ENCODE results near the gene CAMTA1.

DNA sequence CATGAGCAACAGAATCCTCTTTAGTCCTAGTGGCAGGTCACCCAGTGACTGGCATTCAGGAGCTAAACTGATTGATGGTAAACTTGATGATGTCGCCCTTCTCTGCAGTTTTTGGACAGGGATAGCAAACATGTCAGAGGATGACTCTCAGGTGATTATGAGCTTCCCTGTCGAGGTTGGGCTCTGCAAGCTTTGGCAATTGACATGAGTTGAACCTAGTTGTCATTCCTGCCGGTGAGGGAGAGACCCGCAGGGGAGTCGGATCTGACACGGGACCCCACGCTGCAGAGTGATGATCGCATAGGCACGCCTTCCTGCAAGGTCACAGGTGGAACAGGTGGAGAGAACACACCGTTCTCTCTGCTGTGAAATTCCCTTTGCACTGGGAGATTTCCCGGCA is 547.8 kb downstream of the CAMTA1 start:
- no peak for TF ChIP-seq POLR2A (IDR thresholded peaks at IDR 0.05; ENCODE audit: low read length)
- TF ChIP-seq GATA1 (IDR thresholded peaks at IDR 0.05; ENCODE audit: low read depth, low read length): no peak

All from erythroblast (primary cell).